Right cardiac atrium (tissue), 5 donors: ENCODE measurements around the gene VPS37C. TPM values are rescaled to one million over a fixed set of nuclear protein-coding genes. Genes with fewer than 3 reads are reported as not detected.

Source experiments
- ATAC-seq, 2 donors: fragments of 200-7000 bp; cut with Tn5 transposase; one replicate each; pipeline versions ENCODE4 v1.8.0 to v1.9.1; 2020; ENCODE audit warnings: moderate library complexity in 2 of 2, mild to moderate bottlenecking in 1 of 2
- DNase-seq, 3 donors: peaks; one replicate each; pipeline ENCODE4 v3.0.0-alpha.2; 2020
- H3K27ac ChIP-seq: one replicate; pipeline ENCODE4 v1.5.1; 2013; ENCODE audit warnings: mild to moderate bottlenecking, low read length, control low read depth, moderate library complexity
- H3K27me3 ChIP-seq: one replicate; pipeline ENCODE4 v1.6.1; 2013; ENCODE audit not compliant: control insufficient read depth, insufficient read depth
- H3K4me1 ChIP-seq: one replicate; pipeline ENCODE4 v1.6.1; 2013; ENCODE audit warnings: low read length; ENCODE audit not compliant: control insufficient read depth, insufficient read depth
- H3K4me3 ChIP-seq: one replicate; pipeline ENCODE4 v1.5.1; 2013; ENCODE audit warnings: low read length, control low read depth
- H3K9me3 ChIP-seq: one replicate; pipeline ENCODE4 v1.6.1; 2013; ENCODE audit warnings: low read length; ENCODE audit not compliant: control insufficient read depth
- WGBS: extraction: QIAGEN DNeasy Blood & Tissue Kit; methylation state at CpG from one replicate; pipeline ENCODE4 v1.1.7; 2013; 5-methylcytosine and 5-hydroxymethylcytosine counted together
- intact Hi-C, 4 donors: fragments of 100-400 bp; cut with DNase I; formaldehyde crosslinking; loops; one replicate each; pipeline versions ENCODE4 v1.11.0 to v1.14.0; 2022 to 2023
- polyA plus RNA-seq: library from polyadenylated mRNA; stranded (reverse); fragments of 200-250 nt; gene quantifications from one replicate; pipeline ENCODE4 v1.2.3, GENCODE V29; 2013
- total RNA-seq, 4 donors: library from RNA; stranded (reverse); fragmentation: NEBNext Ultra II Directional; extraction: Animal tissue kit (Norgen Biotek cat#: 25700); gene quantifications; one replicate each; pipeline ENCODE4 v1.2.1, GENCODE V29; 2021
- donor health status: healthy with polysubstance abuse.
- donor health status: DM: no; HTN: yes; CAD: no.
- donor health status: DM: no; HTN: no; CAD: no.
- donor health status: DM: no; HTN: yes; CAD: no; lungs with severe emphysema.
- donor health status: DM: yes; HTN: yes; CAD: no.

The VPS37C gene
- total and polyA plus RNA-seq, 5 donors = 14.6 to 25.4 (median 19.0) TPM

DNA sequence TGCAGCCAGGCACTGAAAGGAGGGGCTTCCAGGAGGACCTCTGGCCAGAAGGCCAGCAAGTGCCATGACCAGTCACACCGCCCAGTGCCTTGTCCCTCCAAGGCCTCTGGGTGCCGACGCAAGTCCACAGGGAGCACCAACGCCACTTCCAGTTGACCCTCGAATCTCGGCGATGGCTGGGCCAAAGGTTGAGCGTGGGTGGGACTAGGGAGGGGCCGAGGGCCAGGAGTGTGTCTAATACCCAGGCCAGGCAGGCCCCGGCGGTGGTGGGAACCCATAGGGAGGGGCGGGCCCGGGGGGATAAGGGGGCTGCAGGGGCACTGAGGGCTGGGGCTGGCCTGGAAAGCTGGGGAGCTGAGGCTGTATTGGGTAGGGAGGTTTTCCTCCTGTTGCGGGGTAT lies 29.6 kb downstream of the VPS37C start:
- H3K27me3 ChIP-seq = no peaks in the 10 kb centered on the region
- intact Hi-C loops = loop anchor here in 2 of 4 donors (10.0 kb wide), 1 partner anchor 297 kb away; no protein-coding TSS in a partner anchor
- no peak overlapping the region for H3K27ac ChIP-seq
- 87% methylated on average over 14 of the region's 14 CpGs for WGBS
- no peaks in the 10 kb centered on the region for H3K4me1 ChIP-seq
- no peak for ATAC-seq
- no peaks in the 10 kb centered on the region for H3K9me3 ChIP-seq
- peak in 1 of 3 donors; percentile 45 for DNase-seq
- no peak overlapping the region for H3K4me3 ChIP-seq

DNA sequence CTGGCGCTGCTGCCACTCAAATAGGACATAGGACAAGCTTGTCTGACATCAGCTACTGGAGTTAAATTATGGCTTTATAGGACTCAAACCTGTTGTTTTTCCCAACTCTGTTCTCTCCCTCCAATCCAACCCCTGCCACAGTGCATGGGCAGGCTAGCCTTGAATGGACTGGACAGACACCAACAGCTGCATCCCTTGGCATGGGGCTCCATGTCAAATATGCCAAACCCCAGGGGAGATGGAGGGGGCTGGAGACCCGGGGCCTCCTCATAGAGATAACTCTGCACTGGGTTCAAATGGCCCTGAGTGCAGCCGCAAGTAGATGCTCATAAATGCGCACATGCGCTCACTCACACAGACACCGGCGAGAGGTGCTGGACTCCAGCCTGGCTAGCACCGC lies 30.0 kb downstream of the VPS37C start:
- Histone ChIP-seq H3K4me3 (no peak overlapping the region), H3K4me1 (no peaks in the 10 kb centered on the region), H3K27ac (no peak overlapping the region), H3K27me3 (no peaks in the 10 kb centered on the region), H3K9me3 (no peaks in the 10 kb centered on the region)
- ATAC-seq (no peak), DNase-seq (no peak)
- 89% methylated on average over 8 of the region's 8 CpGs for WGBS
- intact Hi-C loops = loop anchor here in 2 of 4 donors (10.0 kb wide), 1 partner anchor 296 kb away; no protein-coding TSS in a partner anchor

DNA sequence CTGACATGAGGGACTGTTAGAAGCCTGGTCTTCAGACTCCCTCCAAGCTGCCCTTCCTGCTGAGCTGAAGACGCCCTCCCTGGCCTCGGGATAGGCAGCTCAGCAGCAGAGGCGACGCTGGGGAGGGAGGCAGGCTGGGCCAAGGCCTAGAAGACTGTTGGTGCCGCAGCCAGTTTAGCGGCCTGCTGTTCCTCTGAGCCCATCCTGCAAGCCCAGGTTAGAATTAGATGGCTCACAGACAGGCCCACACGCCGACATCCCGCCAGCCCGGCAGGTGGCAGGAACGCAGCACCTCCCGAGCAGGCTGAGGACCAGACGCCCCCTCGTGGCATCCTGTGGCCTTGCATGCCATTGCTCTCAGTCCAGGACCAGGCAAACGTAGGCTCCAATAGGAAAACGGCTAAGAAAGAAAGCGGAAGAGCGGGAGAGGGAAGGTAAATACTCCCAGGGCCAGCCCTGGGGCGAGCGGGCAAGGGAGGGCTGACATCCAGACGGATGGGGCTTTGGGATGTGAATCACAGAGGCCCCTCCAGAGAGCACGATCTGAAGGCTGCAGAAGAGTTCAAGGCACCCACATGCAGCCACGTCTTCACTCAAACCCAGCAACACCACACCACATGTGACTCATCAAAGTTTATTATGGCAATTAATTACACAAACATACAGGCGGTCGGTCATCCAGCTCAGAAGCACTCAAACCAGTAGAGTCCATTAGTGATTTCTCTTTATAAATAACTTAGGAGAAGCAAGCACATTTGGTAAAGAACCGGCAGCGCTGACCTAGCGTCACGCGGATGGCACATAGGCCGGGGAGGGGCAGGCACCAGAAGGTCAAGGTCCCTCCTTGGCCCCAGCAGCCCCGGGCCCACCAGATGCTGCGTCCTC lies 31.3 kb downstream of the VPS37C start:
- intact Hi-C loops = loop anchor here in 2 of 4 donors (1.0 to 10.0 kb wide), 2 partner anchors 160 to 295 kb away; no protein-coding TSS in a partner anchor
- Histone ChIP-seq H3K9me3 (no peaks in the 10 kb centered on the region), H3K27me3 (no peaks in the 10 kb centered on the region), H3K27ac (no peak overlapping the region), H3K4me1 (no peaks in the 10 kb centered on the region), H3K4me3 (no peak overlapping the region)
- DNase-seq (peak; percentile 84 to 94 (median 94)), ATAC-seq (peak; percentile 79 to 85)
- WGBS = 39% methylated on average over 33 of the region's 33 CpGs

GRCh38 chr11:61128947-61129638 lies 32.1 kb downstream of the VPS37C start:
- intact Hi-C loops = loop anchor here in 1 of 4 donors (1.0 kb wide), 1 partner anchor 159 kb away; no protein-coding TSS in a partner anchor
- H3K27me3 ChIP-seq = no peaks in the 10 kb centered on the region
- H3K27ac ChIP-seq = no peak overlapping the region
- WGBS = 88% methylated on average over 18 of the region's 18 CpGs
- peak in 1 of 3 donors; percentile 57 for DNase-seq
- H3K4me1 ChIP-seq = no peaks in the 10 kb centered on the region
- no peak overlapping the region for H3K4me3 ChIP-seq
- no peaks in the 10 kb centered on the region for H3K9me3 ChIP-seq
- ATAC-seq = no peak

GRCh38 chr11:61127991-61128390 lies 33.2 kb downstream of the VPS37C start:
- intact Hi-C loops = no loop called here
- DNase-seq = peak in 1 of 3 donors; percentile 10
- WGBS = 82% methylated on average over 9 of the region's 9 CpGs

GRCh38 chr11:61126256-61126655 lies 35.0 kb downstream of the VPS37C start:
- H3K27ac ChIP-seq = no peak overlapping the region
- no peak overlapping the region for H3K4me3 ChIP-seq
- H3K4me1 ChIP-seq = no peaks in the 10 kb centered on the region
- WGBS = 29% methylated on average over 14 of the region's 14 CpGs
- no peaks in the 10 kb centered on the region for H3K27me3 ChIP-seq
- no peaks in the 10 kb centered on the region for H3K9me3 ChIP-seq
- ATAC-seq = peak; percentile 56 to 60
- intact Hi-C loops = no loop called here
- DNase-seq = peak; percentile 68 to 88 (median 81)

More at GRCh38 chr11:61127991-61128390, 33.2 kb downstream of the VPS37C start:
- Histone ChIP-seq H3K4me3 (no peak overlapping the region), H3K4me1 (no peaks in the 10 kb centered on the region), H3K9me3 (no peaks in the 10 kb centered on the region), H3K27me3 (no peaks in the 10 kb centered on the region), H3K27ac (no peak overlapping the region)
- no peak for ATAC-seq

- ATAC-seq (no peak), DNase-seq (no peak)
- Histone ChIP-seq H3K27me3 (no peaks in the 10 kb centered on the region), H3K4me3 (no peak overlapping the region), H3K9me3 (no peaks in the 10 kb centered on the region), H3K27ac (no peak overlapping the region), H3K4me1 (no peaks in the 10 kb centered on the region)
- intact Hi-C loops = no loop called here
- WGBS = 81% methylated on average over 6 of the region's 6 CpGs
Measured at GRCh38 chr11:61125310-61125684, 35.9 kb downstream of the VPS37C start.

DNA sequence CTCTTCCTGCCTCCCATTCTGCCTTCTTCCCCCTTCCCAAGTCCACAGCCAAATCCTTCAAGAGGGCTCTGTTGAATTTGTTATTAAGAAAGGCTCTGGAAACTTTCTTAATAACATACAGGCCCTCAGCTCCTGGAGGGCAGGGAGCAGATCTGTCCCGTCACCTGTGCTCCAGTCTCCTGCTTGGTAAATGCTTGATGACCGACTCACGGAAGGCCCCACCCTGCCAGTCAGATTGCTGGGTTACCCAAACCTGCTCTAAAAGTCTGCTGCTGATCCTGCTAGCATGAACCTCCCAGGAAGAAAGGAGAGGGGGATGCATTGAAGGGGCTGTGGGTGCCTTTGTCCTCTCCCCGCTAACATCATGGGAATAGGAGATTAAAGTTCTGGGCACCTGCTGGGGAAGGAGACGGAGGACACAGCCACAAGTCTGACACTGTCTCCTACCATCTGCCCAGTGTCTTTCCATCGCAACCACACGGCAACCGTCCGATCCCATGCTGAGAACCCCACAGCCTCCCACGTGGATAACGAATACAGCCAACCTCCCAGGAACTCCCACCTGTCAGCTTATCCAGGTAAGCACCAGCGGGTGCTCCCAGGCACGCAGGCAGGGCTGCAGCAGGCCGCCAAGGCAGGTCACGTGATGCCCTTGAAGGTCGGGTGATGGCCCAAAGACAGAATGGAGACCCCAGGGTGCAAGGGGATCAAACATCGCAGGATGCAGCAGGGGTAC lies 36.5 kb downstream of the VPS37C start:
- intact Hi-C loops = no loop called here
- DNase-seq = peak in 1 of 3 donors; percentile 29
- Histone ChIP-seq H3K27ac (no peak overlapping the region), H3K4me3 (no peak overlapping the region), H3K9me3 (no peaks in the 10 kb centered on the region), H3K27me3 (no peaks in the 10 kb centered on the region), H3K4me1 (no peaks in the 10 kb centered on the region)
- ATAC-seq = no peak
- 95% methylated on average over 17 of the region's 17 CpGs for WGBS

DNA sequence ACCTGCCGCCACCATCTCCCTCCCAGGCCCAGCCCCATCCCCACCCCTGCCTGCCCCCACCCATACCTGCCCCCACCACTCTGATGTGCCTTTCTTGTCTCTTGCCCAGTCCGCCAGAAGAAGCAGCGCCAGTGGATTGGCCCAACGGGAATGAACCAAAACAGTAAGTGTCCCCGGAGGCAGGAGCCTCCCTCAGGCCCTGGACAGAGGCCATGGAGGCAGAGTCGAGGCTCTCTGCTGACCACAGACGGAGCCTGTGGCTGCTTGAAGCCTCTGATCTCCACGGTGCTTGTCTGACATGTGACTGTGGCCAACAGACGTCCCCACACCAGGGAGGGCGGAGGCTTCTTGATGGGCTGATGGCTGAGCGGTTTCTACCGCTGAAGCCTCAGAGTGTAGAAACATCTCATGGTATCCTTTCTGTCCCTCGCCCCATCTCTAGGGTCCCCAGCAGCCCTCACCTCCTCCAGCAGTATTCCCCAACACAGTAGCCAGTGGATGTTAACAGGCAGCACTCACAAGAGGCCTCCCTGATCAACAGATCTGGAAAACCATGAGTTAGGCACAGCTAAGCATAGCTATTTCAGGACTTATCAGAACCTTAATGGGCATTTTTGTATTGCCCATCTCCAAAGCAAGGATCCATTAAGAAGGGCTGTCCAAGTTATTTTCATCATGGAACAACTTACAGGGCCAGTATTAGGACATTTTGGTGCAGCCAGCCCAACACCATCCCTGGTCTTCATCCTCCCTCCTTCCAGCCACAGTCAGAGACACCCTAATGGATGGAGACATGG lies 37.3 kb downstream of the VPS37C start:
- WGBS = 77% methylated on average over 13 of the region's 13 CpGs
- H3K27me3 ChIP-seq = no peaks in the 10 kb centered on the region
- intact Hi-C loops = no loop called here
- no peak for ATAC-seq
- H3K4me3 ChIP-seq = no peak overlapping the region
- H3K27ac ChIP-seq = no peak overlapping the region
- peak in 1 of 3 donors; percentile 50 for DNase-seq
- no peaks in the 10 kb centered on the region for H3K4me1 ChIP-seq
- H3K9me3 ChIP-seq = no peaks in the 10 kb centered on the region

GRCh38 chr11:61122761-61123160 lies 38.5 kb downstream of the VPS37C start:
- Histone ChIP-seq H3K4me3 (no peak overlapping the region), H3K4me1 (no peaks in the 10 kb centered on the region), H3K27me3 (no peaks in the 10 kb centered on the region), H3K9me3 (no peaks in the 10 kb centered on the region), H3K27ac (no peak overlapping the region)
- DNase-seq (no peak), ATAC-seq (no peak)
- WGBS = 81% methylated on average over 13 of the region's 13 CpGs
- intact Hi-C loops = no loop called here
